ENCODE measurements around the gene ADAMTS10. TPM values are rescaled to one million over a fixed set of nuclear protein-coding genes. Genes with fewer than 3 reads are reported as not detected.
A peak's percentile ranks its signal among the peaks of the same experiment; 100 is the strongest.

The ADAMTS10 gene
- total and polyA plus RNA-seq, 11 donors: 4.3 to 14.7 (median 7.4) TPM

- ATAC-seq (peak in 3 of 4 donors; percentile 30 to 53 (median 39)), DNase-seq (peak; percentile 68 to 86 (median 76))
- intact Hi-C loops (cut with DNase I): loop anchor here in 4 of 10 donors (5.0 to 10.0 kb wide), 2 partner anchors 224 to 226 kb away; no protein-coding TSS in a partner anchor
- H3K4me1 ChIP-seq: peaks cover 0 to 52% (median 7%) of the 10 kb centered on the region in 12 donors
- H3K36me3 ChIP-seq: peaks cover 0 to 10% (median 0%) of the 10 kb centered on the region in 9 donors
- TF ChIP-seq CTCF (IDR thresholded peaks at IDR 0.05) (peak; percentile 81 to 96 (median 91)), POLR2A (IDR thresholded peaks at IDR 0.05) (no peak)
- H3K4me3 ChIP-seq: no peak overlapping the region
- H3K27ac ChIP-seq: no peak overlapping the region
- peaks cover 0 to 28% (median 0%) of the 10 kb centered on the region in 9 donors for H3K27me3 ChIP-seq
- H3K9me3 ChIP-seq: no peaks in the 10 kb centered on the region
- 21 to 24% (median 22%) methylated on average over 14 to 17 of the region's 17 CpGs for WGBS, 4 donors
These were observed 31.8 kb downstream of the ADAMTS10 start for GRCh38 chr19:8578642-8579265.

- no peaks in the 10 kb centered on the region for H3K9me3 ChIP-seq
- WGBS, 4 donors: 68 to 75% (median 71%) methylated on average over 4 of the region's 4 CpGs
- peaks cover 0 to 28% (median 0%) of the 10 kb centered on the region in 9 donors for H3K27me3 ChIP-seq
- ATAC-seq (no peak), DNase-seq (no peak)
- peaks cover 0 to 63% (median 7%) of the 10 kb centered on the region in 12 donors for H3K4me1 ChIP-seq
- TF ChIP-seq POLR2A (IDR thresholded peaks at IDR 0.05) (no peak), CTCF (IDR thresholded peaks at IDR 0.05) (no peak)
- peak overlapping the region in 1 of 12 donors; percentile 83 for H3K27ac ChIP-seq
- peak overlapping the region in 2 of 12 donors; percentile 49 to 73 for H3K4me3 ChIP-seq
- intact Hi-C loops (cut with DNase I): loop anchor here in 4 of 10 donors (5.0 to 10.0 kb wide), 2 partner anchors 223 to 225 kb away; no protein-coding TSS in a partner anchor
- no peaks in the 10 kb centered on the region for H3K36me3 ChIP-seq
These were observed 32.8 kb downstream of the ADAMTS10 start for GRCh38 chr19:8577741-8578140.

- H3K4me1 ChIP-seq: peaks cover 0 to 68% (median 7%) of the 10 kb centered on the region in 12 donors
- peaks cover 0 to 28% (median 0%) of the 10 kb centered on the region in 9 donors for H3K27me3 ChIP-seq
- H3K4me3 ChIP-seq: peak within 1 kb of the TSS in 10 of 12 donors; percentile 12 to 73 (median 40)
- ATAC-seq: peak; percentile 42 to 73 (median 60)
- no peaks in the 10 kb centered on the region for H3K36me3 ChIP-seq
- peak; percentile 63 to 84 (median 74) for DNase-seq
- no peak for TF ChIP-seq CTCF (IDR thresholded peaks at IDR 0.05)
- no peak for TF ChIP-seq POLR2A (IDR thresholded peaks at IDR 0.05)
- intact Hi-C loops (cut with DNase I): loop anchor here in 4 of 10 donors (5.0 to 10.0 kb wide), 2 partner anchors 222 to 225 kb away; no protein-coding TSS in a partner anchor
- WGBS, 4 donors: 14 to 32% (median 21%) methylated on average over 3 to 7 of the region's 7 CpGs
- peak within 1 kb of the TSS in 5 of 12 donors; percentile 9 to 83 (median 30) for H3K27ac ChIP-seq
- H3K9me3 ChIP-seq: no peaks in the 10 kb centered on the region
These were observed 33.3 kb downstream of the ADAMTS10 start, which contains the start of gene MYO1F for GRCh38 chr19:8577247-8577646. Gene MYO1F (minus strand): TSS chr19:8577442. CDS start chr19:8577309, 133 bp downstream.

Measured in heart left ventricle (tissue), 16 donors.